Parathyroid adenoma (tissue), 2 donors: ENCODE results near the gene PSMB5.

Experiments used
- H2AFZ ChIP-seq: fragments of 300-600 bp; sonication (generic); one replicate; pipeline ENCODE4 v1.7.0; 2017; ENCODE audit warnings: antibody characterized with exemption, mild to moderate bottlenecking
- H3K27ac ChIP-seq: fragments of 300-600 bp; sonication (generic); one replicate; pipeline ENCODE4 v1.7.0; 2017
- H3K27me3 ChIP-seq: fragments of 300-600 bp; sonication (generic); one replicate; pipeline ENCODE4 v1.7.0; 2017; ENCODE audit warnings: low read length; ENCODE audit not compliant: control insufficient read depth, insufficient read depth
- H3K36me3 ChIP-seq: fragments of 300-600 bp; sonication (generic); one replicate; pipeline ENCODE4 v1.7.0; 2017; ENCODE audit warnings: low read length; ENCODE audit not compliant: control insufficient read depth, insufficient read depth
- H3K4me1 ChIP-seq: fragments of 300-600 bp; sonication (generic); one replicate; pipeline ENCODE4 v1.7.0; 2017; ENCODE audit warnings: control low read depth
- H3K4me2 ChIP-seq: fragments of 300-600 bp; sonication (generic); one replicate; pipeline ENCODE4 v1.7.0; 2017; ENCODE audit warnings: low read length
- H3K4me3 ChIP-seq: fragments of 300-600 bp; sonication (generic); one replicate; pipeline ENCODE4 v1.7.0; 2017; ENCODE audit warnings: low read depth, low read length
- H3K79me2 ChIP-seq: fragments of 300-600 bp; sonication (generic); one replicate; pipeline ENCODE4 v1.7.0; 2017; ENCODE audit warnings: control low read depth
- H3K9ac ChIP-seq: fragments of 300-600 bp; sonication (generic); one replicate; pipeline ENCODE4 v1.7.0; 2017; ENCODE audit warnings: mild to moderate bottlenecking
- H3K9me3 ChIP-seq: fragments of 300-600 bp; sonication (generic); one replicate; pipeline ENCODE4 v1.7.0; 2017; ENCODE audit warnings: low read length; ENCODE audit not compliant: control insufficient read depth
- CTCF ChIP-seq: fragments of 300-600 bp; sonication (generic); IDR thresholded peaks from one replicate; pipeline ENCODE4 v1.7.0; 2017; ENCODE audit warnings: antibody characterized with exemption, mild to moderate bottlenecking
- donor health status: primary hyperparathyroidism.

PSMB5 gene

GRCh38 chr14:23053426-23053825, 18.7 kb upstream of the PSMB5 start:
- Histone ChIP-seq H3K4me1 (peaks cover 14% of the 10 kb centered on the region), H3K36me3 (no peaks in the 10 kb centered on the region), H3K27ac (no peak overlapping the region), H3K79me2 (no peaks in the 10 kb centered on the region), H3K9me3 (no peaks in the 10 kb centered on the region), H3K4me3 (no peak overlapping the region), H3K9ac (no peak overlapping the region), H3K4me2 (no peak overlapping the region), H2AFZ (no peak overlapping the region), H3K27me3 (no peaks in the 10 kb centered on the region)
- TF ChIP-seq CTCF, result no peak

- H3K9ac ChIP-seq, result no peak overlapping the region
- H3K27ac ChIP-seq, result no peak overlapping the region
Observed at GRCh38 chr14:23052671-23053070, 18.0 kb upstream of the PSMB5 start.

GRCh38 chr14:23052182-23052623, 17.5 kb upstream of the PSMB5 start:
- Histone ChIP-seq H3K4me2 (no peak overlapping the region), H3K27me3 (no peaks in the 10 kb centered on the region), H3K36me3 (no peaks in the 10 kb centered on the region), H3K27ac (no peak overlapping the region), H2AFZ (no peak overlapping the region), H3K9ac (no peak overlapping the region), H3K4me3 (no peak overlapping the region), H3K79me2 (no peaks in the 10 kb centered on the region), H3K4me1 (peaks cover 12% of the 10 kb centered on the region), H3K9me3 (no peaks in the 10 kb centered on the region)
- TF ChIP-seq CTCF, result no peak

More at GRCh38 chr14:23052671-23053070, 18.0 kb upstream of the PSMB5 start:
- Histone ChIP-seq H2AFZ (no peak overlapping the region), H3K27me3 (no peaks in the 10 kb centered on the region), H3K9me3 (no peaks in the 10 kb centered on the region), H3K79me2 (no peaks in the 10 kb centered on the region), H3K4me1 (peaks cover 12% of the 10 kb centered on the region), H3K36me3 (no peaks in the 10 kb centered on the region), H3K4me2 (no peak overlapping the region), H3K4me3 (no peak overlapping the region)
- no peak for TF ChIP-seq CTCF

- no peak overlapping the region for H3K27ac ChIP-seq
- no peak overlapping the region for H3K4me3 ChIP-seq
- no peak overlapping the region for H3K9ac ChIP-seq
- no peaks in the 10 kb centered on the region for H3K27me3 ChIP-seq
- H3K36me3 ChIP-seq, result no peaks in the 10 kb centered on the region
- H3K79me2 ChIP-seq, result no peaks in the 10 kb centered on the region
- H2AFZ ChIP-seq, result no peak overlapping the region
- peaks cover 6% of the 10 kb centered on the region for H3K4me1 ChIP-seq
- TF ChIP-seq CTCF, result no peak
- H3K4me2 ChIP-seq, result no peak overlapping the region
- no peaks in the 10 kb centered on the region for H3K9me3 ChIP-seq
Observed at GRCh38 chr14:23051141-23052057, 16.7 kb upstream of the PSMB5 start.
